ENCODE results near the gene RBM44.
"Not testable (repeated sequence)": the region's sequence is repeated elsewhere in the genome, so short reads cannot be mapped to it uniquely, and the experiment has no call there.

RBM44 gene

DNA sequence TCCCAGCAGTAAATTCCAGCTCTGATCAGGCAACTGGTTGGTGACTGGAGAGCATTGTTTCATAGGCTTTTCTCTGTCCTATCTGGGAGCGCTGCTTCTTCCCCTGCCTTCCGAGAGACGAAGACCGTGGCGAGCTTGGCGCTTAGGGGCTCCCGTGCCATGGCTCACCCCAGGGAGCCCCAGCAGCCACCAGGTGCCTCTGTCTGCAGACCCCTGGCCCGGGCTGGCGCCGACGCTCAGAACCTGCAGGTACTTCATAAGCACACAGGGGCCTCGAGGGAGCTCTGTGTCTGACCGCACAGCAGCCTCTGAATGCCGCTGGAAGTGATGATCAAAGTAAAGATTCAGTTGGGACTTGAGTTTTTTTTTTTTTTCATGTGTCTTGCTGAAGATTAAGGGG, 19.1 kb upstream of the RBM44 start:
- no peak for DNase-seq

DNA sequence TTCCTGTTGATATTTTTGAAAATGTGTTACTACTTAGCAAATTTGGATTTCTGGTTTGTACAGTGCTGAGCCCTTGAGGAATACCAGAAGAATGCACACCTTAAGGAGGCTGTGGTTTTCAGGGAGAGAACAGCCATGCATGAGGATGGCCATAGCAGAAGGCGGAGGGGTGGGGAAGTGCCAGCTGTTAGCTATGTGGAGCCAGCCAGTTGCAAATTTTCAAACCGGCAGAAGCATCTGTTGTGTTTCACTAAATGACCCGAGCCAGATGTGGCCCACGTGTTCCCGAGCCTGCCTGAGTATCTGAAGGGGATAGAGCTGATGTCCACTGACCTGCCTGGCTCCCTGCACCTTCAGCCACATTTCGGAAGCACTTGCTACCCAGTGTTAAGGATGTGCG, 16.4 kb upstream of the RBM44 start:
- no peak for DNase-seq

DNA sequence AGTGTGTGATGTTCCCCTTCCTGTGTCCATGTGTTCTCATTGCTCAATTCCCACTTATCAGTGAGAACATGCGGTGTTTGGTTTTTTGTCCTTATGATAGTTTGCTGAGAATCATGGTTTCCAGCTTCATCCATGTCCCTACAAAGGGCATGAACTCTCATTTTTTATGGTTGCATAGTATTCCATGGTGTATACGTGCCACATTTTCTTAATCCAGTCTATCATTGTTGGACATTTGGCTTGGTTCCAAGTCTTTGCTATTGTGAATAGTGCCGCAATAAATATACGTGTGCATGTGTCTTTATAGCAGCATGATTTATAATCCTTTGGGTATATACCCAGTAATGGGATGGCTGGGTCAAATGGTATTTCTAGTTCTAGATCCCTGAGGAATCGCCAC, 14.9 kb upstream of the RBM44 start:
- DNase-seq = not testable (repeated sequence)

DNA sequence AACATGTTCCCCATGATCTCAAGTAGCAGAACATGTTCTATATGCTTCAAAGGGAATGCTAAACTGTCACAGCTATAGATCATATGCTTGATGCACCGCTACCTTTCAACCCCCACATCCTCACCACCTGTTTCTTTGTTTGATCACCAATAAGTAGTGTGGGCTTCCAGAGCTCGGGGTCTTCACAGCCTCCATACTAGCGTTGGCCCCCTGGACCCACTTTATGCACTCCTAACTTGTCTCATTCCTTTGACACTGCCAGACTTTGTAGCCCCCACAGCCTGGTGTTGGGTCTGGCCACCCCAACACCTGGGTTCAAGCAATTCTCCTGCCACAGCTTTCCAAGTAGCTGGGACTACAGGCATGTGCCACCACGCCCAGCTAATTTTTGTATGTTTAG, 11.6 kb upstream of the RBM44 start:
- DNase-seq = no peak

DNA sequence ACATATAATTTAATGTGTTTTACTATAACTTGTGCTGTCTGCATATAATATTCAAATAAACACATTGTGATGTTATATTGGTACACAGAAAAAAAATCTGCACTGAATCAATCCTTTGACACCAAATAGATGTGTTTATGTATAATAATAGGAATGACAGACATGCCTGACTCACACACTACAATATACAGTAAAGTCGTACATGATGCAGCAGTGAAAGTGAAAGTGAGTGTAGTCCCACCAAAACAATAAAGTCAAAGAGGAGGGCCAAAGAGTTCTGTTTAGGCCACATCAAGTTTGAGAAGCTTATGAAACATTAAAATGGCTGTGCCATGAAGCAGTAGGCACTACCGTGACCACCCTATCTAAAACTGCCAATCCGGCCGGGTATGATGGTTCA, 8.2 kb upstream of the RBM44 start:
- DNase-seq = no peak

DNA sequence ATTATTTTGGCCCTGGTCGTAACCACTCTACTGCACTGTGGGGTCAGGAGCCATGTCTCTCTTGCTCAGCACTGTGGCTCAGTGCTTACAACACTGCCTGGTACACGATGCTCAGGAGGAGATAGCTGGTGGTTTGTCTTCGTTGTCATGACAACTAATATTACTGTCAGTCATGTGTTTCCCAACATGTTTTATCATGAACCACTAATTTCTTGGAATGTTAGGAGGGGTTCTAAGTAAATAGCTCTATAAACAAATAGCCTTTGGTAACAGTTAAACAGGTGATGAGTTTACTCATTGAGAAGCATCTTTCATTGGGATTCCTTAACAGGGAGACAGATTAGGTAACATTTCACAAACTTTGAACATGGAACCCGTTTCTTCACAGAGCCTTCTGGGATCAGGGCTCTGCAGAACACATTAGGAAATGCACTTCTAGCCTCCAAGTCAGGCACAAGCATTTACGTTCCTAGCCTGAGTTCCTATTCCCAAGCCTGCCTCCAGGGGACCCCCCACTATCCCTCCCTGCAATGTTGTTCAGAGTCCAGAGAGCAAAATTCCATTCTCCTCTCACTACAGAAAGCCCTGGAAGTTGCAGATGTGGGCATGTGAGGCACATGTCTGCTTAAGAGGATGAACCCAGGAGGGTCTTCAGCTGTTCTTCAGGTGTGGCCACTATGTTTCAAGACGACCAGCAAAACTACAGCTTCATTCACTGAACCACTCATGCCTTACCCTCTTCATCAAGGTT, 6.4 kb upstream of the RBM44 start:
- DNase-seq = no peak

DNA sequence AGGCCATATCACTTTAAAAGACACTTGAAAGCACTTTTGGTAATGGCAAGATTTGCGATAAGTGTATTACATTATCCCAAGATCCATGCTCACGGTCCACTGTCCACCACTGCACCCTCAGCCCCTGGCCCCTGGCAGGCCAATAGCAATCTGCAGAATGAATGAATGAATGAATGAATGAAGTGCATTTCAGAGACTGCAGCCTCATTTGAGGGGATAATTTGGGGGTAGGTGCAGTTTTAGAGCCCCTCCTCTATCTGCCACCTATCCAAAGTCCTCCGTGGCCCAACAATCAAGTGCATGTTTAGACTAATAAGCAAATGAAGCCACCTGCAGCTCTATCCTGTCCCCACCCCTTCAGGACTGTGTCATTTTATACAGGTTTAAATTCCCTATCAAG, 1.3 kb upstream of the RBM44 start:
- no peak for DNase-seq

- no peak for DNase-seq
Observed at GRCh38 chr2:237799060-237799428, 465 bp downstream of the RBM44 start.

- no peak for DNase-seq
Observed at GRCh38 chr2:237801466-237801865, 2.9 kb downstream of the RBM44 start.

- DNase-seq = no peak
Observed at GRCh38 chr2:237806334-237806733, 7.8 kb downstream of the RBM44 start.

GRCh38 chr2:237815637-237816036, 17.1 kb downstream of the RBM44 start:
- no peak for DNase-seq

GRCh38 chr2:237816531-237816930, 18.0 kb downstream of the RBM44 start:
- DNase-seq = no peak

DNA sequence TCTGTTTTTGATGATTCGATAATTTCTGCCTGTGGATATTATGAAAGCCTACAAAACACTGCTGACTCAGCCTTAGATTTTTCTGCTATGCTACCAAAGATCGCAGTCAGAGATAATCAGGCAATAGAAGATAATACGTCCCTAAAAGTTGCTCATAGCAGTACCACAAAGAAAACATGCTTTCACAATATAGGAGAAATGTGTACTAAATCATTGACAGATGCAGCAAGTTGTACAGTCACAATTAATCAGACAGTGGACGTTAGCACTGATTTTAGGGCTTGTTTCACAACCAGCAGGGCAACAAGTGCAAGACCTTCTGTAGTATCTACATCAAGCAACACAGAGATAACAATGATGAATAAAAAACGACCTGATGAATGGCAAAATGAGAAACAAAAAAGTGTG, 19.5 kb downstream of the RBM44 start:
- no peak for DNase-seq

- DNase-seq = no peak
Observed at GRCh38 chr2:237819231-237819630, 20.7 kb downstream of the RBM44 start.

DNA sequence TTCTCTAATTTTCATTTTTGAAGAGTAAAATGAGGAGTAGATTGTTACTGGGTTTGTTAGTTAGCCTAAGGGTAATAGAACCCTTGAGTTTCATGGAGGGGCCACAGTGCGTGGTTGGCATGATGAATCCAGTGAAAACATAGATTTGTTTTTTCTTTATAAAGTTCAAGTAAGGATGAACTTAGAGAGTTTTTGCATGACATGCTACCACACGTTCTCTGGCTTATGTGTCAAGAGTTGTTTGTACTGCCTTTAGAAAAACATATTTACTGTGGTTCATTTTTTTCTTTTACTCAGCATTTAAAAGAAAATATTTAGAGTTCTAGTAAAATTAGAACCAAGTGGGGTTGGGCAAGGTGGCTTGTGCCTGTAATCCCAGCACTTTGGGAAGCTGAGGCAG, 21.8 kb downstream of the RBM44 start:
- no peak for DNase-seq

DNA sequence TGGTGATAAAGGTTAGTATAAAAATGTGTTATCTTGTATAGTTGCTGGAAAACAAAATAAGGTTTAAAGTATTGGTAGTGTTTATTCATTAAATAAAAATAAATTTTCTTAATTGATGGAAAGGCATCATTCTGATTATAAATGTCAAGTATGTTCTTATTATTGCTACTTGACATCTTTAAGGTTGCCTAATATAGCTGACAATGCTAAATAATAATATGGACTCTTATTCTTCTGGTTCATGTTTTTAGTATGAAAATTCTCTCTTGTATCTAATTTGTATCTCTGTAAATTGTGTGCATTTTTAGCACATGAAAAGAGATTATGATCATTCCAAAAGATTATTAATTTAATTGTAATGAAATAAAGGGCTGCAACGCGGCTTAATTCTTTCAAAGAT, 25.0 kb downstream of the RBM44 start:
- DNase-seq = no peak

DNA sequence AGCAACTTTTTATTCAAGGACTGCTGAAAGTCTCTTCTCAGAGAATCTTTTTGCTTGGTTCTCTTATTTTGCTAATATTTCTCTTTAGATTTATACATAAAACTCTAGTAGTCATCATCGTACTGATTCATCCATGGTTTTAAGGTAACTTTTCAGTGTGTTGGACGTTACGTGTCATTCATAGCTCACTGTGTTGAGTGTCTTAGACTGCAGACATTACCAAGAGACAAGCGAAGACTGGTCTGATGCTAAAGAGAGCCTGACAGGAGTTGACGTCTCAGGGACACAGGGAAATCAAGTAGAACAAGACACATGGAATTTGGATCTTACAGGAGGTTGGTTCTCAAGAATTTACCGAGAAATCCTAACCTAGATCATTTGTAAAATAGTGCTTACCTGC, 25.5 kb downstream of the RBM44 start:
- DNase-seq = no peak

DNA sequence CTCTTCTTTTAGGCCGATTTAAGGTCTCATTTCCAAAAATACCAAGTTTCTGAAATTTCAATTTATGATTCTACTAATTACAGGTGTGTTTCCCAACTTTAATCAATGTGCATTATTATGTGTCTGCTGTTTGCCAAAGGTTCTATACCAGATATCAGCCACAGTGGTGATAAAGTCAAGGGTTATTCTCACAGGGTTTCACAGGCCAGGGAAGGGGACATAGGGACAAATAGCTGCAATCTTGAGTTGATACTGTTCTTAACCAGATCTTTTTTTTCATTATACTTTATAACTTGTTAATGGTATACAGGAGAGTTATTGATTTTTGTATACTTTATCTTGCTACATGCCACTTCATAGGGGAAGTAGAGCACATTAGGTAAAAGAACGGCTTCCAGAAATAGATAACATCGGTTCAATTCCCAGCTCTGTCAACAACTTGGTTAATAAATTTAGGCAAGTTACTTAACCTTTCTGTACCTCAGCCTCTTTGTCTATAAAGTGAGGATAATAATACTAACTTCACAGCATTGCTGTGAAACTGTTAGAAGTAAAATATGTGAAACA, 28.9 kb downstream of the RBM44 start:
- DNase-seq = no peak

- no peak for DNase-seq
Observed at GRCh38 chr2:237830522-237830921, 31.9 kb downstream of the RBM44 start.

DNA sequence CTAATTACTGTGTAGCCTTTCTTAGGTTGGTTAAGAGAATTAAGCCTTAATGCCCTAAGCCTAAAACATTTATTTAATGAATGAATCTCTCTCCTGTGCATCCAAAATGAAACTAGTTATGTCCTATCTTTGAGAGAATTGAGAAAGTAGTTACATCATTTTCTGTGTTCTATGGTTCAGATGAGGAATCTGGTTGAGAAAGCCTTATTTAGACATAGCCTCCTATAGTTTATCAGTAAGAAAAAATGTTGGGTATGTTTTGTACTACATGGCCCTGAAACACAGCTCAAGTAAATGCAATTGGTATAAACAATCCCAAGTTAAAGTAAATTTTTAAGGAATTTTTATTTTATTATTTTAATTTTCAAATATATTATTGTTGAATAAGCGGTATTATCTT, 35.0 kb downstream of the RBM44 start:
- DNase-seq = no peak

DNA sequence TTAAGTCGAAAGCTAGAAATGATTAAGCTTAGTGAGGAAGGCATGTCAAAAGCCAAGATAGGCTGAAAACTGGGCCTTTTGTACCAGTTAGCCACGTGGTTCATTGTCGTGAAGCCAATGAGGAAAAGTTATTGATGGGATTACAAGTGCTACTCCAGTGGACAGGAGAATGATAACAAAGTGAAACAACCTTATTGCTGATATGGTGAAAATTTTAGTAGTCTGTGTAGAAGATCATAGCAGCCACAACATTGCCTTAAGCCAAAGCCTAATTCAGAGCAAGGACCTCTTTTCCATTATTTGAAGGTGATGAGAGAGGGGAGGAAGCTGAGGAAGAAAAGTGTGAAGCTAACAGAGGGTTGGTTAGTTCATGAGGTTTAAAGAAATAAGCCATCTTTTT, 36.8 kb downstream of the RBM44 start:
- no peak for DNase-seq

GRCh38 chr2:237841051-237841450, 42.5 kb downstream of the RBM44 start:
- no peak for DNase-seq

DNA sequence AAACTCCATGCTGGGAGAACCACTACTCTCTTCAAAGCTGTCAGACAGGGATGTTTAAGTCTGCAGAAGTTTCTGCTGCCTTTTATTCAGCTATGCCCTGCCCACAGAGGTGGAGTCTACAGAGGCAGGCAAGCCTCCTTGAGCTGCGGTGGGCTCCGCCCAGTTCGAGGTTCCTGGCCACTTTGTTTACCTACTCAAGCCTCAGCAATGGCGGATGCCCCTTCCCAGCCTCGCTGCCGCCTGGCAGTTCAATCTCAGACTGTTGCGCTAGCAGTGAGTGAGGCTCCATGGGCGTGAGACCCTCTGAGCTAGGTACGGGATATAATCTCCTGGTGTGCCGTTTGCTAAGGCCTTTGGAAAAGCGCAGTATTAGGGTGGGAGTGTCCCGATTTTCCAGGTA, 50.4 kb downstream of the RBM44 start:
- DNase-seq = not testable (repeated sequence)

DNA sequence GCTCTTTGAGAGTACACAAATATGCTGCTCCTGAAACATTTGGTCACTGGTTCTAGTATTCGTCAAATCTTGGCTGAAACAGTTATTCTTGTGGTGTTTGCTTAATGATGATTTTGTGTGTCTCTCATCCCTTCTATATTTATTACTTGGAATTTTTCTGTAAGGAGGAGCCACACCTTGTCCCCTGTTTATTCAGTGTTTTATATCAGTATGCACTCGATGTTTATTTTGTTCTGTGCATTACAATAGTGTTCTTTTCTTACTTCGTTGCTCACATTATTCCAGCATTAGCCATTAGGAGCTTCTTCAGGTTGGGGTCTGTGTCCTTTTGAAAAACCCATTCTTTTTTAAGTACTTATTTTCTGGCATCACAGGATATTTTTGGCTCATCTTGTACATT, 55.7 kb downstream of the RBM44 start:
- no peak for DNase-seq

GRCh38 chr2:237857791-237858190, 59.2 kb downstream of the RBM44 start:
- DNase-seq = no peak
